Measurements from ENCODE around the gene SYF2.

DNA sequence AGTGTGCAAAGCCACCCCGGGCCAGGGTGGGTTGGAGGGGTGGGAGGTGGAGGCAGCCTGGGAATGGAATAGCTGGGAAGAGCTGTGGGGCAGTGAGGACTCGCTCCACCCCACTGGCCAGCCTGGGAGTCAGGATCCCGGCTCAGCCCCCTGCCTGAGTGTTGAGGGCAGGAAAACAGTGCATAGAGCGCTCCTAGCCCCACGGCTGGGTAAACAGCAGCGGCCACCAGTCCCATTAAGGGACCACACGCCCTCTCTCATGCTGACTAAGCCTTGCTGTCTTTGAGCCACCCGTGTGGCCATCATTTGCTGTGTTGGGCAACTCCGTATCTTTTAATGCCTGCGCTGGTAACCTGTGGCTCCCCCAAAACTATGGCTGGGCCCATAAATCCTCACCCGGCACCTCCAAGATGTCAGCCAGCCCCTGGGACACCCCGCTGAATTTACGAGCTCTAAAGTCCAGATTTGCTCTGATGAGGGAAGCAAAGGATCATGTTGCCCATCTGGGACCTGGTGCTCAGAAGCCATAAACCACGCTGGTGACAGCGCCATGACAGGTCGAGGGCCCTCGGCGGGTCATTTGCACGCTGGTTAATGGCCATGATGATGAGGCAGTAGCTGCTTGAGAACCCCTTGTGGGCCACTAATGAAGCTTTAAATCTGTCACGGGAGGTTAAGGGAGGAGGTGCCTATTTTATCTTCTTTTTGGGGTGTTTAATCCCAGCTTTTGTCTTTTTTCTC is 34.9 kb downstream of the SYF2 start:
- no peak for TF ChIP-seq FOXS1 (CRISPR knock-in tag; IDR thresholded peaks at IDR 0.05)
- TF ChIP-seq POLR2A (IDR thresholded peaks at IDR 0.05; ENCODE audit: low read length), result no peak
- no peak for TF ChIP-seq JUNB (IDR thresholded peaks at IDR 0.05)
- TF ChIP-seq POLR2AphosphoS2 (conservative IDR thresholded peaks at IDR 0.05; ENCODE audit: low read length), result no peak
- TF ChIP-seq, protein P1, sequence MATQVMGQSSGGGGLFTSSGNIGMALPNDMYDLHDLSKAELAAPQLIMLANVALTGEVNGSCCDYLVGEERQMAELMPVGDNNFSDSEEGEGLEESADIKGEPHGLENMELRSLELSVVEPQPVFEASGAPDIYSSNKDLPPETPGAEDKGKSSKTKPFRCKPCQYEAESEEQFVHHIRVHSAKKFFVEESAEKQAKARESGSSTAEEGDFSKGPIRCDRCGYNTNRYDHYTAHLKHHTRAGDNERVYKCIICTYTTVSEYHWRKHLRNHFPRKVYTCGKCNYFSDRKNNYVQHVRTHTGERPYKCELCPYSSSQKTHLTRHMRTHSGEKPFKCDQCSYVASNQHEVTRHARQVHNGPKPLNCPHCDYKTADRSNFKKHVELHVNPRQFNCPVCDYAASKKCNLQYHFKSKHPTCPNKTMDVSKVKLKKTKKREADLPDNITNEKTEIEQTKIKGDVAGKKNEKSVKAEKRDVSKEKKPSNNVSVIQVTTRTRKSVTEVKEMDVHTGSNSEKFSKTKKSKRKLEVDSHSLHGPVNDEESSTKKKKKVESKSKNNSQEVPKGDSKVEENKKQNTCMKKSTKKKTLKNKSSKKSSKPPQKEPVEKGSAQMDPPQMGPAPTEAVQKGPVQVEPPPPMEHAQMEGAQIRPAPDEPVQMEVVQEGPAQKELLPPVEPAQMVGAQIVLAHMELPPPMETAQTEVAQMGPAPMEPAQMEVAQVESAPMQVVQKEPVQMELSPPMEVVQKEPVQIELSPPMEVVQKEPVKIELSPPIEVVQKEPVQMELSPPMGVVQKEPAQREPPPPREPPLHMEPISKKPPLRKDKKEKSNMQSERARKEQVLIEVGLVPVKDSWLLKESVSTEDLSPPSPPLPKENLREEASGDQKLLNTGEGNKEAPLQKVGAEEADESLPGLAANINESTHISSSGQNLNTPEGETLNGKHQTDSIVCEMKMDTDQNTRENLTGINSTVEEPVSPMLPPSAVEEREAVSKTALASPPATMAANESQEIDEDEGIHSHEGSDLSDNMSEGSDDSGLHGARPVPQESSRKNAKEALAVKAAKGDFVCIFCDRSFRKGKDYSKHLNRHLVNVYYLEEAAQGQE (IDR thresholded peaks at IDR 0.05), result no peak
- TF ChIP-seq, protein P2, sequence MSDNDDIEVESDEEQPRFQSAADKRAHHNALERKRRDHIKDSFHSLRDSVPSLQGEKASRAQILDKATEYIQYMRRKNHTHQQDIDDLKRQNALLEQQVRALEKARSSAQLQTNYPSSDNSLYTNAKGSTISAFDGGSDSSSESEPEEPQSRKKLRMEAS (IDR thresholded peaks at IDR 0.05), result no peak

Data from A549 (cell line).